OCI-LY1 (cell line): ENCODE results near the gene TCERG1L.

Source experiments
- H2AFZ ChIP-seq: fragments of 200-600 bp; sonication (generic), shearing (Covaris generic); 2 replicates; pipeline ENCODE4 v1.6.0; 2014; ENCODE audit warnings: antibody characterized with exemption, mild to moderate bottlenecking, low read length
- H3F3A ChIP-seq: fragments of 200-600 bp; sonication (generic), shearing (Covaris generic); 2 replicates; pipeline ENCODE4 v1.6.0; 2014; ENCODE audit warnings: mild to moderate bottlenecking, antibody characterized with exemption, low read length, moderate library complexity; ENCODE audit not compliant: insufficient read depth
- H3K27ac ChIP-seq: fragments of 200-600 bp; sonication (generic); 2 replicates; pipeline ENCODE4 v1.5.1; 2014; ENCODE audit warnings: low read length, mixed run types, mild to moderate bottlenecking, low read depth; ENCODE audit not compliant: poor library complexity, severe bottlenecking
- H3K27me3 ChIP-seq: fragments of 200-600 bp; sonication (generic); 2 replicates; pipeline ENCODE4 v1.6.0; 2014; ENCODE audit warnings: antibody characterized with exemption, mild to moderate bottlenecking, low read length, moderate library complexity; ENCODE audit not compliant: insufficient read depth
- H3K36me3 ChIP-seq: fragments of 200-600 bp; sonication (generic); 2 replicates; pipeline ENCODE4 v1.6.1; 2014; ENCODE audit warnings: mild to moderate bottlenecking, antibody characterized with exemption, low read length, moderate library complexity, mixed read lengths; ENCODE audit not compliant: insufficient read depth
- H3K4me1 ChIP-seq: fragments of 200-600 bp; sonication (generic); 2 replicates; pipeline ENCODE4 v1.5.1; 2014; ENCODE audit warnings: mild to moderate bottlenecking, low read length, moderate library complexity; ENCODE audit not compliant: insufficient read depth, severe bottlenecking
- H3K4me2 ChIP-seq: fragments of 200-600 bp; sonication (generic), shearing (Covaris generic); 2 replicates; pipeline ENCODE4 v1.6.1; 2014; ENCODE audit warnings: low read length
- H3K4me3 ChIP-seq: fragments of 200-600 bp; sonication (generic); 2 replicates; pipeline ENCODE4 v1.5.1; 2014; ENCODE audit warnings: low read length, low read depth, mild to moderate bottlenecking, mixed read lengths; ENCODE audit not compliant: poor library complexity, severe bottlenecking
- H3K79me2 ChIP-seq: fragments of 200-600 bp; shearing (Covaris generic); 2 replicates; pipeline ENCODE4 v1.6.1; 2016; ENCODE audit warnings: mixed run types, low read length, mixed read lengths; ENCODE audit not compliant: insufficient read depth
- H3K9ac ChIP-seq: fragments of 200-600 bp; sonication (generic), shearing (Covaris generic); 2 replicates; pipeline ENCODE4 v1.6.1; 2014; ENCODE audit warnings: mild to moderate bottlenecking, low read length, mixed read lengths
- H3K9me2 ChIP-seq: fragments of 200-600 bp; sonication (generic), shearing (Covaris generic); 2 replicates; pipeline ENCODE4 v1.6.1; 2014; ENCODE audit warnings: low read depth, mild to moderate bottlenecking, low read length, mixed read lengths
- H3K9me3 ChIP-seq: fragments of 200-600 bp; shearing (Covaris generic); 2 replicates; pipeline ENCODE4 v1.6.1; 2014; ENCODE audit warnings: low read length, mixed read lengths
- H4K20me1 ChIP-seq: fragments of 200-600 bp; sonication (generic), shearing (Covaris generic); 2 replicates; pipeline ENCODE4 v1.6.0; 2016; ENCODE audit warnings: mild to moderate bottlenecking, low read length; ENCODE audit not compliant: insufficient read depth
- EZH2 ChIP-seq: fragments of 200-600 bp; sonication (generic), shearing (Covaris generic); IDR thresholded peaks from 2 replicates; pipeline ENCODE4 v1.8.0; 2017; ENCODE audit warnings: borderline replicate concordance, mixed run types, mild to moderate bottlenecking, antibody characterized with exemption, low read length, moderate library complexity, mixed read lengths
- TF ChIP-seq, protein P1 (sequence below): fragments of 200-600 bp; sonication (generic), shearing (Covaris generic); IDR thresholded peaks from 2 replicates; pipeline ENCODE4 v1.5.1; 2017; ENCODE audit warnings: mild to moderate bottlenecking, antibody characterized with exemption, low read length, moderate library complexity, mixed read lengths

Gene TCERG1L

GRCh38 chr10:131061216-131061615 lies 250.3 kb downstream of the TCERG1L start:
- Histone ChIP-seq H4K20me1 (no peaks in the 10 kb centered on the region), H3K27me3 (no peaks in the 10 kb centered on the region), H2AFZ (no peak overlapping the region), H3K4me3 (no peak overlapping the region), H3K27ac (no peak overlapping the region), H3K9me2 (no peaks in the 10 kb centered on the region), H3K4me2 (no peak overlapping the region), H3K4me1 (no peaks in the 10 kb centered on the region), H3K9me3 (no peaks in the 10 kb centered on the region), H3K36me3 (no peaks in the 10 kb centered on the region), H3F3A (no peaks in the 10 kb centered on the region), H3K79me2 (no peaks in the 10 kb centered on the region), H3K9ac (no peak overlapping the region)
- no peak for TF ChIP-seq EZH2
- TF ChIP-seq, protein P1, sequence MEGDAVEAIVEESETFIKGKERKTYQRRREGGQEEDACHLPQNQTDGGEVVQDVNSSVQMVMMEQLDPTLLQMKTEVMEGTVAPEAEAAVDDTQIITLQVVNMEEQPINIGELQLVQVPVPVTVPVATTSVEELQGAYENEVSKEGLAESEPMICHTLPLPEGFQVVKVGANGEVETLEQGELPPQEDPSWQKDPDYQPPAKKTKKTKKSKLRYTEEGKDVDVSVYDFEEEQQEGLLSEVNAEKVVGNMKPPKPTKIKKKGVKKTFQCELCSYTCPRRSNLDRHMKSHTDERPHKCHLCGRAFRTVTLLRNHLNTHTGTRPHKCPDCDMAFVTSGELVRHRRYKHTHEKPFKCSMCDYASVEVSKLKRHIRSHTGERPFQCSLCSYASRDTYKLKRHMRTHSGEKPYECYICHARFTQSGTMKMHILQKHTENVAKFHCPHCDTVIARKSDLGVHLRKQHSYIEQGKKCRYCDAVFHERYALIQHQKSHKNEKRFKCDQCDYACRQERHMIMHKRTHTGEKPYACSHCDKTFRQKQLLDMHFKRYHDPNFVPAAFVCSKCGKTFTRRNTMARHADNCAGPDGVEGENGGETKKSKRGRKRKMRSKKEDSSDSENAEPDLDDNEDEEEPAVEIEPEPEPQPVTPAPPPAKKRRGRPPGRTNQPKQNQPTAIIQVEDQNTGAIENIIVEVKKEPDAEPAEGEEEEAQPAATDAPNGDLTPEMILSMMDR = no peak

GRCh38 chr10:131059881-131060280 lies 251.6 kb downstream of the TCERG1L start:
- Histone ChIP-seq H4K20me1 (no peaks in the 10 kb centered on the region), H3K9ac (no peak overlapping the region), H3K27ac (no peak overlapping the region), H3F3A (no peaks in the 10 kb centered on the region), H3K79me2 (no peaks in the 10 kb centered on the region), H3K9me2 (no peaks in the 10 kb centered on the region), H3K4me1 (no peaks in the 10 kb centered on the region), H2AFZ (no peak overlapping the region), H3K36me3 (no peaks in the 10 kb centered on the region), H3K27me3 (no peaks in the 10 kb centered on the region), H3K4me2 (no peak overlapping the region), H3K9me3 (no peaks in the 10 kb centered on the region), H3K4me3 (no peak overlapping the region)
- TF ChIP-seq, protein P1 = no peak
- TF ChIP-seq EZH2 = no peak

DNA sequence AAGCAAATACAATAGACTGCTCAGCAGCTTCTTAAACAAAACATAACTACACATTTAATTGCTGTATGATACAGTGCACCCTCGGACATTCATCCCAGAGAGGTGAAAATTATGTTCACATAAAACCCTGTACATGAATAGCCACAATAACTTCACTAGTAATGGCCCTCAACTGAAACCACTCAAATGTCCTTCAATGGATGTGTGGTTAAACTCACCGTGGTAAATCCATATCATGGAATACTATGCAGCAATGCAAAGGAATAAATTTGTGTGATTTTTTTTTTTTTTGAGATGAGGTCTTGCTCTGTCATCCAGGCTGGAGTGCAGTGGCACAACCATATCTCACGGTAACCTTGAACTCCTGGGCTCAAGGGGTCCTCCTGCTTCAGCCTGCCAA lies 252.7 kb downstream of the TCERG1L start:
- no peak overlapping the region for H2AFZ ChIP-seq
- H3K9me2 ChIP-seq = no peaks in the 10 kb centered on the region
- no peaks in the 10 kb centered on the region for H4K20me1 ChIP-seq
- H3K4me3 ChIP-seq = no peak overlapping the region
- no peak overlapping the region for H3K4me2 ChIP-seq
- no peaks in the 10 kb centered on the region for H3K9me3 ChIP-seq
- no peaks in the 10 kb centered on the region for H3K79me2 ChIP-seq
- no peak overlapping the region for H3K27ac ChIP-seq
- H3K4me1 ChIP-seq = no peaks in the 10 kb centered on the region
- no peak overlapping the region for H3K9ac ChIP-seq
- no peaks in the 10 kb centered on the region for H3F3A ChIP-seq
- no peaks in the 10 kb centered on the region for H3K36me3 ChIP-seq
- no peaks in the 10 kb centered on the region for H3K27me3 ChIP-seq
- no peak for TF ChIP-seq EZH2
- TF ChIP-seq, protein P1 = no peak
